ENCODE results near the gene PDLIM1.

Gene PDLIM1

GRCh38 chr10:95290461-95291364, at the start of gene PDLIM1:
PDLIM1 (minus strand) TSS chr10:95291003; CDS start chr10:95290915, 88 bp downstream.
- no peak for DNase-seq (ENCODE audit: low spot score)

DNA sequence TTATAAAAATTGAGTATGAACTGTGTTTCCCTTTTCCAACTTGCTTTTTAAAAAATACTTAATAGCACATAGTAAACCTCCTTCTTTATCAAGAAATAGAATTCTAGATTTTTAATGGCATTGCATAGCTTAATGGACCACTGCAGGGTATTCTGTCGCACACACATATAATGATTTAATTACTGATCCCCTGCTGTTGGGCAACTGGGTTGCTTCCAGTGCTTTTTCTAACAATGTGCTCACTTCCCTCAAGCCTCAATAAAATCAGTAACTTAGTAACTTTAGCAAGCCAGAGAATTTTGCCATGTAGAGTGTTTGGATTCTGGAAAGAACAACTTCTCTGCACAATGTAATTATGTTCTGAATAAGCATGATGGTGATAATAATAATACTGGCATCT, 49.1 kb upstream of the PDLIM1 start:
- DNase-seq (ENCODE audit: low spot score): no peak

DNA sequence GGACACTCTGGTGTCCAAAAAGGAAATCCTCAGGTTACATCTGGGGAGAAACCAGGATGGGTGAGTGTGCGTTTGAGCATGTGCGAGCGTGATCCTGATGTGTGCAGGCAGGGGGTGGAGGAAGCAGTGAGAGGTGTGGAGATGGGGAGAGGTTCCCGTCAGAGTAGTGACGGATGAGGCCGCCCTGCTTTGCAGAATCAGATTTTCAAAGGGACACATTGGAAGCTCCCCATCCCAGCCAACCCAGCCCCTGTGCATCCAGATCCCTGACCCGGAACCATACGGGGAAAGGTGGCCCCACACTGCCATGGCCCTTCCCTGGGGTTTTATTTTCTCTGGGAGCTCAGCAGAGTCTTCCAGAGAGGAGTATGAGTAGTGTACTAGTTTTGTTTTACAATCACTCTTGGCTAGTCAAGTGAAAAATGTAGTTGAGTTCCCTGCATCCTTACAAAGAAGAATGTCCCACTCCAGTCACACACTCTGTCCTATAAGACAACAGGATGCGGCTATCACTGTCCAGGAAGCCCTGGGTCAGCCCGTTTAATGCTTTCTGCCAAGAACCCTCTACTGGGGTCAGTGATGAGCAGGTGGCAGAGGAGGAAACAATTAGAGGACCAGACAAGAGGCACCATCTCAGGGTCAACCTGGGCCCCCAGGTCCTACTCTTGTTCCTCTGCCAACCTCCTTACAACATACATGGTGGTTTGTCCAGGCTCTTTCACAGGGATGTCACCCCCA, 46.8 kb upstream of the PDLIM1 start:
- DNase-seq (ENCODE audit: low spot score): no peak

DNA sequence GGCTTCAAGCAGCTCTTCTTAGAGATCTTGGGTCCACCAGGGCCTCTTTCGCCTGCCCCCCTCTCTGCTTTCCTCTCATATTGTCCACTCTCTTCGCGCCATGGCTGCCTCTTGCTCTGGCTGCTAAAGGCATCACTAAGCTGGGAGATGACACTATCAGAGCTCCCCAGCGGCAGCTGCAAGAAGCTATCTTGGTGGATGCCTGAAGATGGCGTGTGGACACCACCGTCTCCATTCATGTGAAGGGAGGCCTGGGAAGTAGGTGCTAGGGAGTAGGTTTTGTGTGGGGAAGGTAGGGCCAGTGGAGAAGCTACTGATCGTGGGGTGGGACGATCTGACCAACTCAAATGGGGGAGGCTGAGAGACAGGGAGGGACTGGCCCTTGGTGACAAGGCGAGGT, 45.9 kb upstream of the PDLIM1 start:
- no peak for DNase-seq (ENCODE audit: low spot score)

GRCh38 chr10:95335933-95336699, 45.3 kb upstream of the PDLIM1 start:
- no peak for DNase-seq (ENCODE audit: low spot score)

DNA sequence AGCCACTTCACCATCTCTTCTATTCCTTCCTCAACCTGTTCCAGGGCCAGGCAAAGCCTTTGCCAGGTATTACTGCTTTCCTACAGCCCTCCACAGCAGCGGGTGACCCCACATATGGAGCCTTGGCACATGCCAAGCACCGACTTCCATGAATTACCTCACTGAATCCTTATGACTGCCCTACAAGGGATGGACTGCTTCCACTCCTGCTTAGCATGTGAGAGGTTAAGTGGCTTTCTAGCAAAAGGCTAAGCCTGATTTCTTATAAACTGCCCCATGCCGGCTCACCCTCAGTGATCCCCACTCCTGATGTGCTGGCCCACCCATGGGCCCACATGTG, 44.0 kb upstream of the PDLIM1 start:
- DNase-seq (ENCODE audit: low spot score): no peak

- DNase-seq (ENCODE audit: low spot score): peak; percentile 4
These were observed 43.4 kb upstream of the PDLIM1 start for GRCh38 chr10:95333997-95334804.

- DNase-seq (ENCODE audit: low spot score): no peak
These were observed 42.0 kb upstream of the PDLIM1 start for GRCh38 chr10:95332666-95333249.

DNA sequence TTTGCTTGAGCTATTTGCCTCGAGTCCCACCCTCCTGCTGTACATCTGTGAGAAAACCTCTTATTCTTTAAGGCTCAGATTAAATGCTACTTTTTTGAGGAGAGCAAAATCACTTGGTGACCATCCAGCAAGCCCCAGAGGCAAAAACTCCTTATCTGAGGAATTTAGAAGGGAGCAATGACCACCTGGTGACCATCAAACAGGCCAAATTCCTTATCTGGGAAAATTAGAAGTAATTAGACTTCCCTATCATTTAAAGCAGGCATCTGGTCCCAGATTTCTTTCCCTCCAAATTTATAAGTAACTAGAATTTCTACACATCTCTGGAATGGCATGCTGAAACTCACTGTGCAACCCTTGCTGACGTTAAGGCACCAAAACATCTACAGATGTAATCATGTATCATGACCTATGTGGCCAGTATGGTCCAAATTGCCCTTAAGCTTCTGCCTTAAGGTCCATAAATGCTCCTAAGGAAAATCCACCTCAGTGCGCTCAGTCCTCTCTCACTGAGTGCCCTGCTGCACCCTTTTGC, 40.9 kb upstream of the PDLIM1 start:
- no peak for DNase-seq (ENCODE audit: low spot score)

- DNase-seq (ENCODE audit: low spot score): no peak
These were observed 40.2 kb upstream of the PDLIM1 start for GRCh38 chr10:95330966-95331453.

- no peak for DNase-seq (ENCODE audit: low spot score)
These were observed 38.5 kb upstream of the PDLIM1 start for GRCh38 chr10:95329296-95329695.

DNA sequence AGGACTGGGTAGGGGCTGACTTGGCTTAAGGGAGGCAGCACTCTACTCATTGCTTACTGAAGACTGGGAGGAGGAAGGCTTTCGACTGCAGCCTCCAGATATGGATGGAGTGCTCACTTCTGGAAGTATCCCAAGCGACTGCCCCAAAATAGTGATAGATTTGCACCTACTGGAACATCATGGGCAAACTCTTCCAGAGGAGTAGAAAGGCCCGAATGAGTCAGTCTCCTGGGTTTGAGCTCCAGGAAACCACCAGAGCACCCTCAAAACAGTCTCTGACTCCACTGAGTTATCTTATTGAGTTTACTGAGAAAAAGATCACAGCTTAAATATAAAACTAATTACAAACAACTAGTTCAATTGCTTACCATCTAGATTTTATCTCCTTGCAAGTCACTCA, 37.2 kb upstream of the PDLIM1 start:
- DNase-seq (ENCODE audit: low spot score): no peak

GRCh38 chr10:95327367-95327766, 36.6 kb upstream of the PDLIM1 start:
- DNase-seq (ENCODE audit: low spot score): no peak

DNA sequence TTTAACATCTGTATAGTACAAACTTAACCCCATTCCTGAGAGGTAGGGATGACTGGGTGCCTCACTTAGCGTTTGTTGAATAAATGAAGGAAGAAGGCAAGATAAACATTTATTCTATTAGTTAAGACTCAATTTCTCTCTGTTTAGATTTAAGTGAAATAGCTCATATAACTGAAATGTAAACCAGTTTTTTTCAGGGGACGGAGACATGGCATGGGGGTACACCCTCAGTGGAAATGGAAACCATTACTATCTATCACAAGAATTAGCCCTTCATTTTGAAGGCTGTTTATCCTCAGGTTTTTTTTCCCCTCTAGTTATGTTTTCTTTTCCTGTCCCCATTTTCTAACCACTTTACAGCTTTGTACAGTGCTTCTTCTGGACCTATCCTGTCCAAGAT, 35.6 kb upstream of the PDLIM1 start:
- DNase-seq (ENCODE audit: low spot score): no peak

DNA sequence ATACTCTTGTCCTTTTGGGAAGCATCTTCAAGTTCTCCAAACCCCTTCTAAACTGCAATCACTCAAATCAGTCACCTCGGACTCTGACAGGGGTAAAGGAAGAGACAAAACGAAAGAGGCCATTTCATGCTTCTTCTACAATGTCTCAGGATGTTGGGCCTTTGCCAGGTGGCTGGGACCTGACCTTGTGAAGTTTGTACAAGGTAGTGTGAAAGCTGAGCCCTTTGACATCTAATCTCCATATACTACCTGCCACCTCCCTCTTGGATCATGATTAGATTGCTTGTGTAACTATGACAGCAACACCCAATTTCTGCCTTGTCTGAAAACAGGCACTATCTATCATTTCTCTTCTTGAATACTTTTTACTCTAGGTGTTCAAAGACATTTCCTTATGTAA, 35.1 kb upstream of the PDLIM1 start:
- no peak for DNase-seq (ENCODE audit: low spot score)

- DNase-seq (ENCODE audit: low spot score): no peak
These were observed 33.8 kb upstream of the PDLIM1 start for GRCh38 chr10:95324436-95325268.

DNA sequence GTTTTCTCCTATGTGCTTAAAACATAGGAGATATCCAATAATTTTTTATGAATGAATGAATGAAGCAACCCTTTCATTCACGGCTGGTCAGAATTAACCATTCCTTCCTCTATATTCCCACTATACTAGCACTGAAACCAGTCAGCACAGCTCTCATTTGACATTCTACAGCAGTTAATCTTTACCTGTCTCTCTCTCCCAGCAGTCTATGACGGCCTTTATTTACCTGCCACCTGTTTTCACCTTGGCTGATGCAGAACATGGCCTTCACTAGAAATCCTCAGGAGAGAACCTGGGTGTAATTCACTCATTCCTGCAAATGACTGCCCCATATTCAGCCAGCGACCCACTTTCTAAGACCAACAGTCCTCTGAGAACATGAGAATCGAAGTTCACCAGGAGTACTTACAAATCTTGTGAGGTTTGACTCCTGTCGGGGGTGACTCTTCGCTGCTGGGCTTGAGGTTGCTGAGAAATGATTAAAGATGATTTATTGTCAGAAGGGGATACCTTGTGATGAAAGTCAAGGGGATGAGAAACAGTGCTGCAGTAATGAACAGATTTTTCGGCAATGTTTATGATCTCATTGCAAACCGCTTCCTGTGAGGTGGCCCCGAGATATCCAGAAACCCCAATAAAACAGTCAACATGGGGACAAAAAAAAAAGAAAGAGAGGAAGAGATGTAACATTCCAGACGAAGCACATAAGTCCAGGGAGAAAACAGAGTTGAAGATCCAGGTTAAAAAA, 30.9 kb upstream of the PDLIM1 start:
- DNase-seq (ENCODE audit: low spot score): no peak

GRCh38 chr10:95319239-95319638, 28.4 kb upstream of the PDLIM1 start:
- DNase-seq (ENCODE audit: low spot score): peak; percentile 5

GRCh38 chr10:95315509-95315908, 24.7 kb upstream of the PDLIM1 start:
- DNase-seq (ENCODE audit: low spot score): no peak
